GM04503 (cell line): Measurements from ENCODE around the gene PES1.
"Not testable (repeated sequence)": the region's sequence is repeated elsewhere in the genome, so short reads cannot be mapped to it uniquely, and the experiment has no call there.

Experiments used
- DNase-seq: peaks from one replicate; pipeline ENCODE4 v3.0.0-alpha.2; 2012; ENCODE audit warnings: low read depth

PES1 gene

DNA sequence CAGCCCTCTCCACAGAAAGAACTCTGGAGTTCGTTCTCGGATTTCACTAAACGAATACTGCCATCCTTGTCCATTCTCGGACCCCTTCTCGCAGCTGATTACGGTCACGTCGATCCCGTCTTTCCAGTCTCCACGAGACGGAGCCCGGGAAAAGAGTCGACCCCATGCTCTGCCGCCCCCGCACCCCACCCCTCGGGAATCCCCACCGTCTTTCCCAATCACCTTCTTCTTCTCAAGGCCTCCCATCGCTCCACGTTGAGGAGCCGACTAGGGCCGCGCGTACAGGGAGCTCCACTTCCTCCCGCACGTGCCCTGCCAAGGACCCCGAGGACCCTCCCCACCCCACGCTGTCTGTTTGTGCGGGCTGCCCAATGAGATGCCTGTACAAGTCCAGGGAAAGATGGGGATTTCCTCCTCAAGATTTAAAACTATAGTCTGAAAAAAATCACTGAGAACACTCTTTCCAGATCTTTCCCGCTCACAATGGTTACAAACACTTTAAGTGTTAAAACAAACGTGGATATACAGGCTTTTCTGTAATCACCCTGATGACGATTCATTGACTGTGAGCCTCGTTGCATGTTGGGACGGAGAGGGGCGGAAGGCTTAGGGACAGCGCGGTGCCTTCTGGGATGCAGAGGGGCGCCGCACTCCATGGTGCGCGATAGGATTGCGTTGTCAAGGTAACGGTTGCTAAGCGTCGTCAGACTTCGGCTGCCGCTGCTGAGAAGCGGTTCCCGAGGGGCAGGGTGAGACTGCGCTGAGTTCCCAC, at the start of gene PES1:
Gene PES1 (minus strand): TSS at position 323 of the 772 bp plus-strand sequence. CDS start 77 bp downstream, at position 246.
- peak; percentile 90 for DNase-seq

DNA sequence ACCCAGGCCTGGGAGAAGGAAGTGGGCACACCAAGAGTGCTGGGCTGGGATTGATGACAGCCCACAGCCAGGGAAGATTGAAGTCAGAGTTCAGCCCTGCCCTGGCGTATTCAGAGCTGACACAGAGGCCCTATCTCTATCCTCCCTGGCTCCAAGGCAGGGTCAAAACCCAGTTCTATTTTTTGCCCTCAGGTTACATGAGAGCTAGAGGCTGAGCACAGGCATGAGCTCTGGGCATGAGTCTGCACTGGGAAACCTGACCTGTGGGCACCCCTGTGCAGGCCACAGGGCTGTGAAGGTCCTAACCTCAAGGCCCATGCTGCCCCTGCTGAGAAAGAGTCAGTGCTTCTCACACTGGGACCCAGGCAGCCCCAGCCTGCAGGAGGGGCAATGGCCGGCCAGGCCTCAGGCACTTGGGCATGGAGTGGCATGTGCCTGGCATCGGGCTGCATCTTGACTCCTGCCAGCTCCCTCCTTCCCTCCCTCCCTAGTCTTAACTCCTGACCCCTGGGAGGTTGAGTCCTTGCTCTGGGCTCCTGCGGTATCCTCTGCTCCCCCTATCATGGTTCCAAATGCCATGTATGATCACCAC, 49.2 kb upstream of the PES1 start:
- no peak for DNase-seq

DNA sequence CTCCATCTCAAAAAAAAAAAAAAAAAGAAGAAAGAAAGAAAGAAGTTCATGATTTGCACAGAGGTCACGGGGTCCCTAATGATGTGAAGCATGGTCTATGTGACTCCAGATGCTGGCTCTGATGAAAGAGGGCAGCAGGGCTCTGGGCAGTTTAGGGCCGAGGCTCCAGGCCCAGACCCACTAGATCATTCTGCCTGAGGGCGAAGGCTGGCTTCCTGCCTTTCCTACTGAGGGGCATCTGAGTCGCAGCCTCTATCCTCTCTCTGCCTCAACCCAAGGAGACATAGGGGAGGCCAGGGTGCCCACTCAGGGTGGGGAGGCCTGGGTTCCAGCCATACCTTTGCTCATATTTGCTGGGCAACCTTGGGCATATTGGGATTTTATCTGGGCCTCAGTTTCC, 48.7 kb upstream of the PES1 start:
- DNase-seq, result no peak

DNA sequence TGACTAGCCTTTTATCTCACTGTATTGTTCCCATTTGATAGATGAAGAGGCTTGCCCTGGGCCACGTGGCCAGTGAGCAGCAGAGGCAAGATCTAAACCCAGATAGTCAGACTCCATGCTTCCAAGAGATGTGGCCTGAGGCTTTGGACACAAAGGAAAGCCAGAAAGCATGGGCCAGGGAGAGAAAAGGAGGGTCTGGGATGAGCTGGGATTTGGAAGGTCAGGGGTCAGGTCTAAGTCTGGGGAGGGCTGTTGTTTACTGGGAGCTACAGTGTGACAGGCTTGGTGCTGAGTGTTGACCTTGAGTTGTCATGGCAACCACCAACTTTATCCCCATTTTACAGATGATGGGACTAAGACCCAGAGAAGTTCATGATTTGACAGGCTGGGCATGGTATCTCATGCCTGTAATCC, 46.0 kb upstream of the PES1 start:
- DNase-seq, result no peak

DNA sequence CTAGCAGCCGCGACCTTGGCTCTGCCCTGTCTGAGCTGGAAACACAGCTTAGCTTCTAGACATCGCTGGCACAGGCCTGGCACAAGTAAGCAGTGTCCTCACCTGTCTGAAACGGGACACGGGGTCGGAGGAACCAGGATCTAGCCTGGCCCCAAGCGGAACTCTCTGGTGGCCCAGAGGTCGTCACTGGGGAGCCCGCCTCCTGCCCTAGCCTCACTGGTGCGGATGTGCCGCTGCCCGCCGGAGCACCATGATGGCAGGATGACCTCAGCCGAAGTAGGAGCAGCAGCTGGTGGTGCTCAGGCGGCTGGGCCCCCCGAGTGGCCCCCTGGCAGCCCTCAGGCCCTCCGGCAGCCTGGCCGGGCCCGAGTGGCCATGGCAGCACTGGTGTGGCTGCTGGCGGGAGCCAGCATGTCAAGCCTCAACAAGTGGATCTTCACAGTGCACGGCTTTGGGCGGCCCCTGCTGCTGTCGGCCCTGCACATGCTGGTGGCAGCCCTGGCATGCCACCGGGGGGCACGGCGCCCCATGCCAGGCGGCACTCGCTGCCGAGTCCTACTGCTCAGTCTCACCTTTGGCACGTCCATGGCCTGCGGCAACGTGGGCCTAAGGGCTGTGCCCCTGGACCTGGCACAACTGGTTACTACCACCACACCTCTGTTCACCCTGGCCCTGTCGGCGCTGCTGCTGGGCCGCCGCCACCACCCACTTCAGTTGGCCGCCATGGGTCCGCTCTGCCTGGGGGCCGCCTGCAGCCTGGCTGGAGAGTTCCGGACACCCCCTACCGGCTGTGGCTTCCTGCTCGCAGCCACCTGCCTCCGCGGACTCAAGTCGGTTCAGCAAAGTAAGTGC, 44.7 kb upstream of the PES1 start:
- DNase-seq, result no peak

DNA sequence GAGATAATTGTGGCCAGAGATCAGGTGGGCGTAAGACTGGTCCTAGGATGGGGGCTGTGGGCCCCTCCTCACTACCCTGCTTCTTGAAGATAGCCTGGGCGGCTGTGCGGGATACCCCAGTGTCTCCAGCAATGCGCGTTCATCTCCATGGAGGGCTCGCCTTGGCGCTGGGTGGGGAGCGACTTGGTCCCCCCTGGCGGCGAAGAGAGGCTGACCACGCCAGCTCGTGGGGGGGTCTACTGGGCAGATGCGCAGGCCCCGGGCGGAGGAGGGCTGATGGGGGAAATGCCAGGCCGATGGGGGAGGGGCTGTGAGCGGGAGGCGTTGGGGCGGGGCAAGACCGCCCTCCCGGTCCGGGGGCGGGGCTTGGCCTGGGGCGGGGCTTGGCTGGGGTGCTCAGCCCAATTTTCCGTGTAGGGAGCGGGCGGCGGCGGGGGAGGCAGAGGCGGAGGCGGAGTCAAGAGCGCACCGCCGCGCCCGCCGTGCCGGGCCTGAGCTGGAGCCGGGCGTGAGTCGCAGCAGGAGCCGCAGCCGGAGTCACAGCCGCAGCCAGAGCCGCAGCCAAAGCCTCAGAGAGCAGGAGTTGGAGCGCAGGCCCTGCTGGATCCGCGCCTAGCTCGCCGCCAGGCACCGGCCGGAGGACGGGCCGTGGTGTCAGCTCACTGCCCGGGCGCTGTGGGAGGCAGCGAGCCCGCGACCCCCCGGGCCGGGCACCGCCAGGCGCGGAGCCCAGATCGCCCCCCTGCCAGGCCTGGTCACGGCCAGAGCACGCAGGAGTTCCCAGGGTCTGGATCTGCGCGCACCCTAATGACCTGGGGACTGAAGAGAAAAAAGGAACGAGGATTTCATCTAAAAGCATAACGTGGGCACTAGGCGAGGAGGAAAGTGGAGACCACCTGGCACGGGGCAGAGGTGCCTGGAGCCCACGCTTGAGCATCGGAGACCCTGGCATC, 43.8 kb upstream of the PES1 start, which contains the start of gene SLC35E4:
Gene SLC35E4 (plus strand): TSS at position 509 of the 953 bp plus-strand sequence. CDS start 670 bp downstream, outside the sequence.
- peak; percentile 25 for DNase-seq

DNA sequence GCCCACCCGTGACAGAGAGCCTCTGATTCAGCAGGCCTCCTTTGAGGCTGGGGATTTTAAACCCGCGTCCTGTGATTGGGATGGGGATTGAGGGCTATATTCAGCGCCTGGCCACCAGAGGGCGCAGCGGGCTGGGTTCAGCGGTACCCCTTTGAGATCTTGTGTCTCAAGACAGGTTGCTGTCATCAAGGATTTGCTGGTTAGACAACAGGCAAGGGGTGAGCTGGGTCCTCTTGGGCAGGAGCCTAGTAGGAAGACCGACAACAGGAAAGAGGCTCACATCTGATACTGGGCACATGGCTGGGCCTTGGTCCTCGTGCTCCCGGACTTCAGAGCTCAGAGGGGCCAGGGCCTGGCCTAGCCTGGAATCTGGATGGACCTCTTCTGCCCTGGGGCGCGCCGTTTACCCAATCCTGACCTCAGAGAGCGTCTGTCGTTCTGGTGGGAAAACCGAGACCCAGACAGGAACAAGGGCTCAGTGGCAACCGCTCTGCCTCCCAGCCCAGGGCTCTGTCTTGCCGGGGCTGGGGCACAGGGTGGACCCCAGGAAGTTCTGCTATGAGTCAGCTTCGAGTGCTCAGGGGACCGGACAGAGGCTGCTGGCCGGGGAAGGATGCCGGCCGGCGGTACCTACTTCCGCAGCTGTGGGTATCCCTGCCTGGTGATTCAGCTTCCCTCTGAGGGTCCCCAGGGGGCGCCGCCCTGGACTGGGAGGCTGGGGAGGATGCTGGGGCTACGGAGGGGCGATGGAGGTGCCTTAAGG, 42.9 kb upstream of the PES1 start:
- peak; percentile 47 for DNase-seq

DNA sequence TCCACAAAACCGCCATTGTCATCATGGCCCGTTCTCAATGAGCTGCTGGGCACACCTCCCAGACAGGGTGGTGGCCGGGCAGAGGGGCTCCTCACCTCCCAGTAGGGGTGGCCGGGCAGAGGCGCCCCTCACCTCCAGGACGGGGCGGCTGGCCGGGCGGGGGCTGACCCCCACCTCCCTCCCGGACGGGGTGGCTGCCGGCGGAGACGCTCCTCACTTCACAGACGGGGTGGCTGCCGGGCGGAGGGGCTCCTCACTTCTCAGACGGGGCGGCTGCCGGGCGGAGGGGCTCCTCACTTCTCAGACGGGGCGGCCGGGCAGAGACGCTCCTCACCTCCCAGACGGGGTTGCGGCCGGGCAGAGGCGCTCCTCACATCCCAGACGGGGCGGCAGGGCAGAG, 39.8 kb upstream of the PES1 start:
- not testable (repeated sequence) for DNase-seq

DNA sequence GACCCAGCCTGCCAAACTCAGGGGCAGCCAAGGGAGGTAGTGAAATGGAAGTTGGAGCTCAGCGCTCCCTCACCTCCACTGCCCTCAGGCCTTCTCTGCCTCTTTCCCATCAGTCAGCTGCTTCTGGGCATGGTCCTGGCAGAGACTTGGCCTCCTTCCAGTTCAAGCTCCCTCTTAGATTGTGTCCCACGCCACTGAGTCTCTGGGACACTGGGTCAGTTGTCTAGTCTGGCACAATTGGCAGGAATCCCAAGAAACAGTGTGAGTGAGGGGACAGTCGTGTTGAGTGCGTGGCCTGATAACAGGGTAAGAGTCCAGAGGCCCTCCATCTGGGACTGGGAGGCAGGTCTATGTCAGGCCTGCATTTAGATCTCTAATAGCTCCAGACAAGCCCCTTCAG, 36.8 kb upstream of the PES1 start:
- DNase-seq, result no peak

DNA sequence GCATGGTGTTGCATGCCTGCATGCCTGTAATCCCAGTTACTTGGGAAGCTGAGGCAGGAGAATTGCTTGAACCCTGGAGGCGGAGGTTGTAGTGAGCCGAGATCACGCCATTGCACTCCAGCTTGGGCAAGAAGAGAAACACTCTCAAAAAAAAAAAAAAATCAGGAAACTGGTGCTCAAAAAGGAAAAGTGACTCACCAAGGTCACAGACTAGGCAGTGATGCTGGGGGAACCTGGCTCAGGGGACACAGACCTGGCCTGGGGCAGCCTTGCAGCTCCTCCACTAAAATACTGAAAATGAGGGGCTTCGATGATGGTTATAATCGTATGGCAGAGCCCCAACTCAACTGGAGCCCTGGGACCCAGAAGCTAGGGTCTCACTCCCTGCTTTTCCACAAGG, 35.8 kb upstream of the PES1 start:
- no peak for DNase-seq

DNA sequence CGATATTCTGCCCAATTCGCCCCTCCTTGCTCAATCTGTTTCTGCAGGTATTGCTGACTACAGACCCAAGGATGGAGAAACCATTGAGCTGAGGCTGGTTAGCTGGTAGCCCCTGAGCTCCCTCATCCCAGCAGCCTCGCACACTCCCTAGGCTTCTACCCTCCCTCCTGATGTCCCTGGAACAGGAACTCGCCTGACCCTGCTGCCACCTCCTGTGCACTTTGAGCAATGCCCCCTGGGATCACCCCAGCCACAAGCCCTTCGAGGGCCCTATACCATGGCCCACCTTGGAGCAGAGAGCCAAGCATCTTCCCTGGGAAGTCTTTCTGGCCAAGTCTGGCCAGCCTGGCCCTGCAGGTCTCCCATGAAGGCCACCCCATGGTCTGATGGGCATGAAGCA, 34.7 kb upstream of the PES1 start:
- DNase-seq, result no peak

DNA sequence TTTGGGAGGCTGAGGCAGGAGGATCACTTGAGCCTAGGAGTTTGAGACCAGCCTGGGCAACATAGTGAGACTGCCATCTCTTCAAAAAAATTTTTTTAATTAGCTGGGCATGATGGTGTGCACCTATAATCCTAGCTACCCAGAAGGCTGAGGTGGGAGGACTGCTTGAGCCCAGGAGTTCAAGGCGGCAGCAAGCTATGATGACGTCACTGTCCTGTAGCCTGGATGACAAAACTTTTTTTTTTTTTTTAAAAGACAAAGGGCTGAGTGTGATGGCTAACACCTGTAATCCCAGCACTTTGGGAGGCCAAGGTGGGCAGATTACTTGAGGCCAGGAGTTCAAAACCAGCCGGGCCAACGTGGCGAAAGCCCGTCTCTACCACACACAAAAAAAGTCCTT, 28.2 kb upstream of the PES1 start:
- DNase-seq, result not testable (repeated sequence)

DNA sequence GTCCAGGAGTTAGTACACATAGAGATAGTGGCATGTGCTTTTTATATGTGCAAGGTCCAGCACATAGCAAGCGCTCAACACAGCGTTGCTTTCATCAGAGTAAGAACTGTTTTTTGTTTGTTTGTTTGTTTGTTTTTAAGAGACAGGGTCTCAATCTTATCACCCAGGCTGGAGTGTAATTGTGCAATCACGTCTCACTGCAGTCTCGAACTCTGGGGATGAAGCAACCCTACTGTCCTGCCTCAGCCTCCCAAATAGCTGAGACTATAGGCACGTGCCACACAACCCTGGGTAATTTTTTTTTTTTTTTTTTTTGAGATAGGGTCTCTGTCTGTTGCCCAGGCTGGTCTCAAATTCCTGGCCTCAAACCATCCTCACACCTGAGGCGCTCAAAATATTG, 26.1 kb upstream of the PES1 start:
- DNase-seq, result no peak

DNA sequence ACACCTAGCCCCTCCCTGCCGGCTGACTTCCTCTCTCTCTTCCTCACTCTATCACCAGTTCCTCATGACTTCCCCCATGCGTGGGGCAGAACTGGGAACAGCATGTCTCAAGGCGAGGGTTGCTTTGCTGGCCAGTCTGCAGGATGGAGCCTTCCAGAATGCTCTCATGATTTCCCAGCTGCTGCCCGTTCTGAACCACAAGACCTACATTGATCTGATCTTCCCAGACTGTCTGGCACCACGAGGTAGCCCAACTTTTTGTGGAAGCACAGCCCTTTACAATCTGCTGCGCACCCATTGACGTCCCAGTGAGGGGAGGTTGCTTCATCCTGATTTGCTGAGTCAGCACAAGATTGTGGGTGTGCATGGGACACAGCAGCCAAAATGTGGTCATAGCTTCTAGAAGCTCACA, 23.8 kb upstream of the PES1 start:
- no peak for DNase-seq

DNA sequence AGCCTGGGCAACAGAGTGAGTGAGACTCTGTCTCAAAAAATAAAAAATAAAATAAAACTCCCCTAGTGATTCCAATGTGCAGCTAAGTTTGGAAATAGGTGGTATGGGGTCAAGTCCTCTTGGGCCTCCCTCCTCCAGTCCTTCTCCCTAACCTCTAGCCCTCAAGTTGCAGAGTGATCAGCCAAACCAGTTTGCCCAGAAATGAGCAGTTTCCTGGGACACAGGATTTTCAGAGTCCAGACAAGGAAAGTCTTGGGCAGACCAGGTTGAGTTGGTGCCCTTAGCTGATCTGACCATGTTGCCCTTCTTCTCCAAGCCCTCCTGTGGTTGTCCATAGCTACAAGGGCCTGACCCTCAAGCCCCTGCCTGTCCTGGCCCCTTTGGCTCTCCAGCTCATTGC, 23.2 kb upstream of the PES1 start:
- DNase-seq, result no peak

DNA sequence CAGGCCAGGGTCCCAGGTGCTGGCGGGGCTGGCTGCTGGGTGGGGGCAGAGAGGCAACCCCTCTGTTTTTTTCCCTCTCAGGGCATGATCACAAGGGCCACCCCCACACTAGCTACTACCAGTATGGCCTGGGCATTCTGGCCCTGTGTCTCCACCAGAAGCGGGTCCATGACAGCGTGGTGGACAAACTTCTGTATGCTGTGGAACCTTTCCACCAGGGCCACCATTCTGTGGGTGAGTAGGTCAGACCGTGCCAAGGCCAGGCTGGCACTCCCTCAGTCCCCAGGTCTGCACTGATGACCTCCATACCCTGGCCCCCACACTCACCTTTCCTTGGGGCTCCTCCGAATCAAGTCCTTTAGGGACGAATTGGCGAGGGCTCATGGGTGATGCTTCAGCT, 22.6 kb upstream of the PES1 start:
- no peak for DNase-seq

DNA sequence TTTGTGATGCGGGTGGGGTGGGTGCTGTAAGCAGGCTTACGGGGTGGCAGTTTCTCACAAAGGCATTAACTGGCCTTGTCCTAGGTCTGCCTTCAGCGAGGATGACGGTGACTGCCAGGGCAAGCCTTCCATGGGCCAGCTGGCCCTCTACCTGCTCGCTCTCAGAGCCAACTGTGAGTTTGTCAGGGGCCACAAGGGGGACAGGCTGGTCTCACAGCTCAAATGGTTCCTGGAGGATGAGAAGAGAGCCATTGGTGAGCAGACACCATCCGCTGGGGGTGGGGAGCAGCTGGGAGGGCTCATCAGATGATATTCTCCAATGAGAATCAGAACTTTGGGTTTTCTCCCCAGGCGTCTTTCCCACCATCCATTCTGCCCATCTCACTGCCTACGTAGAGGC, 21.1 kb upstream of the PES1 start:
- no peak for DNase-seq

DNA sequence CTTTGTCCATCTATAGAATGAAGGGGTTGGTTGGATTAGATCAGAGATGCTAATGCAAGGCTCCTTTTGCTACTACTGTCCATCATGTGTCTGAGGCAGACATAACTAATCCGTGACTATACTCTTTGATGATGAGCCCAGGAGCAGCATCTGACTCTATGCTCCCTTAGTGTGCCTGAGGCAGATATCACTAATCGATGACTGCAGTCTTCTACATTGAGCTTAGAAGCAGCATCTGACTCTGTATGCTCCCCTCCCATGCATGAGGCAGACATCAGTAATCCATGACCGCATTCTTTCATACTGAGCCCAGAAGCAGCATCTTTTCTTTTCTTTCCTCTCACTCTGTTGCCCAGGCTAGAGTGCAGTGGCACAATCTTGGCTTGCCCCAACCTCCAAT, 19.5 kb upstream of the PES1 start:
- no peak for DNase-seq

DNA sequence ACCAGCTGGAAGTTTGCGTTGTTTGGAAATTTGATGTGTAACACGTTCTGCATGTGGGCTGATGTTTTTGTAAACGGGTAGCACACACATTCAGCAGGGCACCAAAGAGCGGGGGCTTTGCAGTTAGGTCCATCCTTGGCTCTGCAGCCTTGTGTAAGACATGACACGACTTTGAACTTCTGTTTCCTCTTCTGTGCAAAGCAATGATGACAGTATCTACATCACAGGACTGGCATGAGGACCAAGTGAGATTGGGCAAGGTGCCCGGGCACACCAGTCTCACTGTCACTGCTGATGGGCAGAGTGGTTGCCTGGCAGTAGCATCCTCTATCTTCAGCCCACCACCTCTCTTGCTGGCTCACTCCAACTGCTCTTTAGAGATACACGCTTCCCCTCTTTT, 18.6 kb upstream of the PES1 start:
- DNase-seq, result no peak

DNA sequence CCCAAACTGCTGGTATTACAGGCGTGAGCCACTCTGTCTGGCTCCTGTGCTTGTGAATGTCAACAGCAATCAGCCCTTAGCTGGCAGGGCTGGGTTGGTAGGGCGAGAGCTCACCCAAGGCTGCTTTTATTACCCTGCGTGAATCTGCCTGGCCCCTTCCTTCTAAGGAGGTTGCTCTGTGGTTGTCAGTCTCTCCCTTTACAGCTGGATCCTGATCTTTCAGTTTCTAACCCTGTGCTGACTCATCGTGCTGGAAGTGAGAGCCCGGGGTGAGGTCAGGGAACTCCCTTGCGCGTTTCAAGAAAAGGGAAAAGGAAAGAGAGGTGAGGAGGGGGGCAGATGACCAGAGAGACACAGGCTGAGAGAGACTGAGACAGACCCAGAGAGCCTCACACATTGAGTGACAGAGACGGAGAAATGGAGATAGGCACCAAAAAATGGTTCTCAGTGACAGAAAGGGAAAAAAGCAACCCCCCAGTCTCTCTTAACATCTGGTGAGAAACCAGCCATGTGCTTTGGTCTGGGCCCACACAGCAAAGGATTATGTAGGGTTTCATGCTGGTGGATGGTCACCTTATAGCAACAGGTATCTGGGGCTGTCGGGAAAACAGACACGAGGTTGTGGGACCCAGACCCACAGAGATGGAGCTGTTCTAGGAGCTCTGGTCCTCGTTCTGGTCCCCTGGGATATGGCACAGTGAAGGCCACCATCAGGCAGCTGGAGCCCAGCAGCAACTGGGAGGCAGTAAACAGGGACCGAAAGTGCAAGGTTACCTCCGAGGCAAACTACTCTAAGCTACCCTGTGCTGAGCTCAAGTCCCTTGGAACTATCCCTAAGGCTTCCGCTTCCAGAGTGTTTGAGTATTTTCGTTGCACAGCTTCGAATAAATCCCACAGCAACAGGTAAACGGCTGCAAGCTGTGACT, 17.8 kb upstream of the PES1 start:
- DNase-seq, result peak; percentile 33
